IMR-90 (cell line): ENCODE results near the gene ANKLE2. TPM values are rescaled to one million over a fixed set of nuclear protein-coding genes. Genes with fewer than 3 reads are reported as not detected.

Source experiments
- ATAC-seq: fragments of 200-7000 bp; cut with Tn5 transposase; 2 replicates; pipeline ENCODE4 v1.9.1; 2020; ENCODE audit warnings: low read depth, mild to moderate bottlenecking, moderate library complexity
- BruUV-seq: library from RNA; stranded (reverse); fragments of 400-500 nt; replicated peaks from 2 replicates; lab custom pipeline; 2021; lab: Mats Ljungman, UMichigan
- CTCF ChIA-PET: fragments of 300-600 bp; formaldehyde crosslinking; extraction: SDS; loops from one replicate; lab custom pipeline; 2021; ENCODE audit warnings: antibody characterized with exemption; lab: Yijun Ruan, JAX
- POLR2A ChIA-PET: fragments of 300-600 bp; sonication (Branson Sonifier 250); formaldehyde crosslinking; loops from one replicate; lab custom pipeline; 2022; ENCODE audit warnings: antibody characterized with exemption; ENCODE audit not compliant: unreplicated experiment; lab: Charles Lee
- DNase-seq: peaks from one replicate; pipeline ENCODE4 v3.0.0; 2013
- H2AFZ ChIP-seq: replicated peaks from 2 replicates; pipeline ENCODE3; 2013; ENCODE audit warnings: low read length, mild to moderate bottlenecking; ENCODE audit not compliant: poor library complexity
- H2AK5ac ChIP-seq: 2 replicates; pipeline ENCODE4 v1.6.1; 2013; ENCODE audit warnings: low read depth, low read length, inconsistent platforms
- H2AK9ac ChIP-seq: replicated peaks from 2 replicates; pipeline ENCODE3; 2013; ENCODE audit warnings: mild to moderate bottlenecking, low read depth, low read length, moderate library complexity; ENCODE audit not compliant: poor library complexity
- H2BK120ac ChIP-seq: 2 replicates; pipeline ENCODE4 v1.6.1; 2013; ENCODE audit warnings: low read depth, low read length, inconsistent platforms
- H2BK15ac ChIP-seq: 3 replicates; pipeline ENCODE4 v1.6.1; 2013; ENCODE audit warnings: low read depth, low read length, inconsistent platforms
- H2BK20ac ChIP-seq: 2 replicates; pipeline ENCODE4 v1.6.1; 2013; ENCODE audit warnings: low read depth, mild to moderate bottlenecking, inconsistent platforms, low read length, moderate library complexity
- H2BK5ac ChIP-seq: 2 replicates; pipeline ENCODE4 v1.6.1; 2013; ENCODE audit warnings: mild to moderate bottlenecking, low read depth, low read length, inconsistent platforms; ENCODE audit not compliant: poor library complexity, severe bottlenecking
- H3K14ac ChIP-seq: replicated peaks from 2 replicates; pipeline ENCODE4 v1.6.1; 2013; ENCODE audit warnings: low read depth, low read length, inconsistent platforms
- H3K18ac ChIP-seq: 2 replicates; pipeline ENCODE4 v1.6.1; 2013; ENCODE audit warnings: low read depth, low read length, control low read depth
- H3K23ac ChIP-seq: 2 replicates; pipeline ENCODE4 v1.6.1; 2013; ENCODE audit warnings: low read depth, low read length, inconsistent platforms
- H3K27ac ChIP-seq: 2 replicates; pipeline ENCODE4 v1.5.1; 2013; ENCODE audit warnings: mild to moderate bottlenecking, control low read depth, low read length; ENCODE audit not compliant: insufficient read depth
- H3K27me3 ChIP-seq: 2 replicates; pipeline ENCODE4 v1.6.1; 2013; ENCODE audit warnings: low read length; ENCODE audit not compliant: control insufficient read depth, insufficient read depth
- H3K36me3 ChIP-seq: 2 replicates; pipeline ENCODE4 v1.6.1; 2013; ENCODE audit warnings: low read length, mixed read lengths; ENCODE audit not compliant: control insufficient read depth, insufficient read depth
- H3K4ac ChIP-seq: 2 replicates; pipeline ENCODE4 v1.6.1; 2013; ENCODE audit warnings: low read depth, low read length, inconsistent platforms
- H3K4me1 ChIP-seq: 2 replicates; pipeline ENCODE4 v1.6.1; 2013; ENCODE audit warnings: low read length, mixed read lengths; ENCODE audit not compliant: control insufficient read depth, insufficient read depth
- H3K4me2 ChIP-seq: 2 replicates; pipeline ENCODE4 v1.6.1; 2013; ENCODE audit warnings: low read depth, mild to moderate bottlenecking, control low read depth, low read length, moderate library complexity
- H3K4me3 ChIP-seq: 2 replicates; pipeline ENCODE4 v1.5.1; 2013; ENCODE audit warnings: low read depth, mild to moderate bottlenecking, control low read depth, low read length, moderate library complexity; ENCODE audit not compliant: insufficient read depth
- H3K56ac ChIP-seq: 2 replicates; pipeline ENCODE4 v1.6.1; 2013; ENCODE audit warnings: low read length, inconsistent platforms; ENCODE audit not compliant: insufficient read depth; ENCODE audit errors: extremely low read depth
- H3K79me1 ChIP-seq, 2 experiments: 2 replicates each; pipeline ENCODE4 v1.6.1; 2013; ENCODE audit warnings: low read length in 2 of 2, inconsistent platforms in 1 of 2, low read depth in 1 of 2
- H3K9ac ChIP-seq: 2 replicates; pipeline ENCODE4 v1.6.1; 2013; ENCODE audit warnings: low read depth, low read length, control low read depth
- H3K9me1 ChIP-seq: 2 replicates; pipeline ENCODE4 v1.6.1; 2013; ENCODE audit warnings: low read length, inconsistent platforms; ENCODE audit not compliant: insufficient read depth
- H3K9me3 ChIP-seq: 2 replicates; pipeline ENCODE4 v1.6.1; 2013; ENCODE audit warnings: low read length; ENCODE audit not compliant: control insufficient read depth, insufficient read depth
- H4K20me1 ChIP-seq: 2 replicates; pipeline ENCODE4 v1.6.1; 2013; ENCODE audit warnings: low read length, inconsistent platforms; ENCODE audit not compliant: insufficient read depth
- H4K5ac ChIP-seq: 2 replicates; pipeline ENCODE4 v1.6.1; 2013; ENCODE audit warnings: mild to moderate bottlenecking, low read depth, low read length, control low read depth
- H4K8ac ChIP-seq, 2 experiments: 2 replicates each; pipeline ENCODE4 v1.6.1; 2013; ENCODE audit warnings: low read depth in 2 of 2, low read length in 2 of 2, control low read depth in 1 of 2, inconsistent platforms in 1 of 2
- H4K91ac ChIP-seq: 2 replicates; pipeline ENCODE4 v1.6.1; 2013; ENCODE audit warnings: low read depth, low read length, inconsistent platforms; ENCODE audit not compliant: insufficient read depth
- BHLHE40 ChIP-seq: fragments of 150-350 bp; IDR thresholded peaks from 2 replicates; pipeline ENCODE4 v1.6.1; 2016; ENCODE audit warnings: mild to moderate bottlenecking, low read depth, low read length
- CEBPB ChIP-seq: IDR thresholded peaks from 2 replicates; pipeline ENCODE4 v1.6.1; 2012; ENCODE audit warnings: low read depth, low read length, improper control_type of control experiment
- CHD1 ChIP-seq: IDR thresholded peaks from 2 replicates; pipeline ENCODE4 v1.6.1; 2012; ENCODE audit warnings: low read depth, low read length, improper control_type of control experiment
- CTCF ChIP-seq: conservative IDR thresholded peaks from 2 replicates; pipeline ENCODE4 v1.5.1; 2012; ENCODE audit warnings: mild to moderate bottlenecking, low read depth, low read length, improper control_type of control experiment
- ELK1 ChIP-seq: fragments of 150-350 bp; IDR thresholded peaks from 2 replicates; pipeline ENCODE4 v1.6.1; 2016; ENCODE audit warnings: low read depth, mild to moderate bottlenecking, low read length, moderate library complexity, borderline replicate concordance
- FOS ChIP-seq: fragments of 150-350 bp; IDR thresholded peaks from 2 replicates; pipeline ENCODE4 v1.6.1; 2016; ENCODE audit warnings: low read depth, low read length
- MAFK ChIP-seq: IDR thresholded peaks from 2 replicates; pipeline ENCODE4 v1.6.1; 2012; ENCODE audit warnings: low read depth, low read length, improper control_type of control experiment
- MAZ ChIP-seq: IDR thresholded peaks from 2 replicates; pipeline ENCODE4 v1.6.1; 2012; ENCODE audit warnings: low read depth, mild to moderate bottlenecking, low read length, improper control_type of control experiment, moderate library complexity, borderline replicate concordance
- MXI1 ChIP-seq: IDR thresholded peaks from 2 replicates; pipeline ENCODE4 v1.6.1; 2012; ENCODE audit warnings: low read depth, mild to moderate bottlenecking, low read length, moderate library complexity, borderline replicate concordance
- NFE2L2 ChIP-seq: fragments of 150-350 bp; IDR thresholded peaks from 2 replicates; pipeline ENCODE4 v1.6.1; 2016; ENCODE audit warnings: low read depth, mild to moderate bottlenecking, low read length
- POLR2A ChIP-seq: IDR thresholded peaks from 2 replicates; pipeline ENCODE4 v1.6.1; 2012; ENCODE audit warnings: mild to moderate bottlenecking, low read depth, low read length
- RAD21 ChIP-seq: IDR thresholded peaks from 2 replicates; pipeline ENCODE4 v1.6.1; 2012; ENCODE audit warnings: low read length, improper control_type of control experiment
- RCOR1 ChIP-seq: IDR thresholded peaks from 2 replicates; pipeline ENCODE4 v1.6.1; 2012; ENCODE audit warnings: mild to moderate bottlenecking, low read length, improper control_type of control experiment; ENCODE audit not compliant: insufficient replicate concordance
- RFX5 ChIP-seq: IDR thresholded peaks from 2 replicates; pipeline ENCODE4 v1.8.0; 2012; ENCODE audit warnings: low read depth, mild to moderate bottlenecking, low read length, moderate library complexity
- SMC3 ChIP-seq: fragments of 150-350 bp; IDR thresholded peaks from 2 replicates; pipeline ENCODE4 v1.6.1; 2016; ENCODE audit warnings: low read depth, mild to moderate bottlenecking, antibody characterized with exemption, low read length, moderate library complexity
- USF2 ChIP-seq: fragments of 150-350 bp; IDR thresholded peaks from 2 replicates; pipeline ENCODE4 v1.6.1; 2017; ENCODE audit warnings: mild to moderate bottlenecking, antibody characterized with exemption, low read length, low read depth
- WGBS, 2 experiments: methylation state at CpG; one replicate each; pipeline versions ENCODE4 v1.1.5 to v1.1.7; 2013; ENCODE audit warnings: missing lambda C conversion rate in 2 of 2; ENCODE audit not compliant: insufficient read length in 1 of 2; ENCODE audit errors: extremely low coverage in 2 of 2; 5-methylcytosine and 5-hydroxymethylcytosine counted together
- dilution Hi-C: fragments of 300-500 bp; cut with HindIII; formaldehyde crosslinking; loops from one replicate; pipeline ENCODE4 v1.14.3; 2018; ENCODE audit warnings: low sequenced_read_pairs; ENCODE audit not compliant: unreplicated experiment
- in situ Hi-C: fragments of 300-500 bp; cut with MboI; formaldehyde crosslinking; loops from 3 replicates; pipeline ENCODE4 v1.14.3; 2019; ENCODE audit warnings: low sequenced_read_pairs, inconsistent platforms, mixed read lengths
- intact Hi-C: fragments of 100-400 bp; cut with micrococcal nuclease; formaldehyde crosslinking; loops from 2 replicates; pipeline ENCODE4 v1.10.0; 2022
- polyA plus RNA-seq, 3 experiments: library from polyadenylated mRNA; depleted of rRNA; stranded (reverse); fragments of >200 nt; gene quantifications; 2 replicates each; pipeline ENCODE4 v1.2.3, GENCODE V29; 2012; ENCODE audit warnings: low replicate concordance in 1 of 3
- total RNA-seq: library from RNA; depleted of rRNA; stranded (reverse); fragments of >200 nt; gene quantifications from 2 replicates; pipeline ENCODE4 v1.2.3, GENCODE V29; 2012

The ANKLE2 gene
- total and polyA plus RNA-seq, 2 of the 4 experiments (the other 2 are of a cell fraction): 63.4 to 82.4 TPM

- H3K79me1 ChIP-seq: peaks cover 33 to 59% of the 10 kb centered on the region in 2 experiments
- H3K56ac ChIP-seq: no peak overlapping the region
- no peak for DNase-seq
- no peak overlapping the region for H2AK9ac ChIP-seq
- no peak overlapping the region for H3K4me2 ChIP-seq
- 100% methylated on average over 1 of the region's 11 CpGs; no CpG with 5 or more reads in 1 of the 2 experiments for WGBS, 2 experiments
- H3K9me1 ChIP-seq: peaks cover 5% of the 10 kb centered on the region
- no peak overlapping the region for H3K14ac ChIP-seq
- CTCF ChIA-PET: no interaction called here
- TF ChIP-seq ELK1: no peak
- TF ChIP-seq SMC3: no peak
- TF ChIP-seq RAD21: no peak
- no peak for TF ChIP-seq MAZ
- TF ChIP-seq MAFK: no peak
- no peak for TF ChIP-seq FOS
- no peak for TF ChIP-seq BHLHE40
- TF ChIP-seq MXI1: no peak
- TF ChIP-seq CEBPB: no peak
- TF ChIP-seq CTCF: no peak
- no peak for TF ChIP-seq USF2
- no peak for TF ChIP-seq CHD1
- no peak for TF ChIP-seq RFX5
- TF ChIP-seq POLR2A: no peak
- no peak for TF ChIP-seq RCOR1
- no peak for TF ChIP-seq NFE2L2
- H3K23ac ChIP-seq: no peak overlapping the region
- no peak overlapping the region for H2AK5ac ChIP-seq
- H4K5ac ChIP-seq: no peak overlapping the region
- H3K4ac ChIP-seq: no peak overlapping the region
- no TSS peak for BruUV-seq
- no peaks in the 10 kb centered on the region for H3K4me1 ChIP-seq
- H3K27ac ChIP-seq: no peak overlapping the region
- H2BK120ac ChIP-seq: no peak overlapping the region
- intact Hi-C loops (no loop called here), dilution Hi-C loops (no loop called here), in situ Hi-C loops (no loop called here)
- no peak overlapping the region for H3K4me3 ChIP-seq
- no peak overlapping the region for H3K18ac ChIP-seq
- H2BK20ac ChIP-seq: no peak overlapping the region
- POLR2A ChIA-PET: no interaction called here
- H3K36me3 ChIP-seq: peaks cover 71% of the 10 kb centered on the region
- no peak for ATAC-seq
- no peak overlapping the region for H2BK15ac ChIP-seq
- no peaks in the 10 kb centered on the region for H3K27me3 ChIP-seq
- H3K9me3 ChIP-seq: no peaks in the 10 kb centered on the region
- H2BK5ac ChIP-seq: no peak overlapping the region
- H4K91ac ChIP-seq: no peak overlapping the region
- H4K8ac ChIP-seq: no peak overlapping the region
- peaks cover 57% of the 10 kb centered on the region for H4K20me1 ChIP-seq
- no peak overlapping the region for H2AFZ ChIP-seq
- H3K9ac ChIP-seq: no peak overlapping the region
These were observed 21.0 kb downstream of the ANKLE2 start for GRCh38 chr12:132740652-132741051.
